Activated naive CD4-positive, alpha-beta T cell treated with anti-CD3 and anti-CD28 coated beads, Interleukin-2, amount 50 U/mL, for 24 hours (primary cell): ENCODE data around the gene CCT5.
"Not testable (repeated sequence)": the region's sequence is repeated elsewhere in the genome, so short reads cannot be mapped to it uniquely, and the experiment has no call there.

Experiments used
- H3K27ac Mint-ChIP-seq: one replicate; pipeline ENCODE4 v1.8.0; 2021; ENCODE audit warnings: mild to moderate bottlenecking, mixed read lengths
- H3K27me3 Mint-ChIP-seq: one replicate; pipeline ENCODE4 v1.8.0; 2021; ENCODE audit warnings: mixed read lengths
- H3K36me3 Mint-ChIP-seq: one replicate; pipeline ENCODE4 v1.8.0; 2021; ENCODE audit warnings: mixed read lengths
- H3K4me1 Mint-ChIP-seq: one replicate; pipeline ENCODE4 v1.8.0; 2021; ENCODE audit warnings: mixed read lengths
- H3K4me3 Mint-ChIP-seq: one replicate; pipeline ENCODE4 v1.8.0; 2021; ENCODE audit warnings: mild to moderate bottlenecking, mixed read lengths
- H3K9me3 Mint-ChIP-seq: one replicate; pipeline ENCODE4 v1.8.0; 2021; ENCODE audit warnings: mixed read lengths

Gene CCT5

GRCh38 chr5:10279925-10280720 lies 30.0 kb downstream of the CCT5 start:
- H3K27ac Mint-ChIP-seq, result no peak overlapping the region
- no peaks in the 10 kb centered on the region for H3K36me3 Mint-ChIP-seq
- peaks cover 14% of the 10 kb centered on the region for H3K4me1 Mint-ChIP-seq

GRCh38 chr5:10283927-10284635 lies 34.0 kb downstream of the CCT5 start:
- no peaks in the 10 kb centered on the region for H3K9me3 Mint-ChIP-seq
- no peak overlapping the region for H3K4me3 Mint-ChIP-seq
- peaks cover 3% of the 10 kb centered on the region for H3K27me3 Mint-ChIP-seq
- no peak overlapping the region for H3K27ac Mint-ChIP-seq
- H3K36me3 Mint-ChIP-seq, result no peaks in the 10 kb centered on the region
- H3K4me1 Mint-ChIP-seq, result peaks cover 12% of the 10 kb centered on the region

More at GRCh38 chr5:10279925-10280720, 30.0 kb downstream of the CCT5 start:
- Mint-ChIP-seq H3K9me3 (no peaks in the 10 kb centered on the region), H3K4me3 (no peak overlapping the region), H3K27me3 (no peaks in the 10 kb centered on the region)

DNA sequence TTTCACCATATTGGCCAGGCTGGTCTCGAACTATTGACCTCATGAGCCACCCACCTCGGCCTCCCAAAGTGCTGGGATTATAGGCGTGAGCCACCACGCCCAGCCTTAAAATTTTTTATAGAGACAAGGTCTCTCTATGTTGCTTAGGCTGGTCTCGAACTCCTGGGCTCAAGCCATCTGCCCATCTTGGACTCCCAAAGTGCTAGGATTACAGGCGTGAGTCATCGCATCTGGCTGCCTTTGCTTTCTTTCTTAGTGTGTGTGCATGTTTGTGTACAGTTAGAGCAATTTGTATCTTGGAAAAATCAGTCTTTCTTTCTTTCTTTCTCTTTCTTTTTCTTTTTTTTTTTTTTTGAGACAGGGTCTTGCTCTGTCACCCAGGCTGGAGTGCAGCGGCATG lies 35.3 kb downstream of the CCT5 start:
- not testable (repeated sequence) for H3K9me3 Mint-ChIP-seq, H3K36me3 Mint-ChIP-seq, H3K27ac Mint-ChIP-seq, H3K4me3 Mint-ChIP-seq, H3K27me3 Mint-ChIP-seq
- H3K4me1 Mint-ChIP-seq, result peaks cover 12% of the 10 kb centered on the region

- Mint-ChIP-seq H3K4me3 (no peak overlapping the region), H3K36me3 (no peaks in the 10 kb centered on the region), H3K27ac (no peak overlapping the region), H3K27me3 (peaks cover 3% of the 10 kb centered on the region), H3K4me1 (peaks cover 12% of the 10 kb centered on the region), H3K9me3 (no peaks in the 10 kb centered on the region)
Observed at GRCh38 chr5:10286162-10286861, 36.2 kb downstream of the CCT5 start.

- Mint-ChIP-seq H3K27ac (no peak overlapping the region), H3K4me3 (no peak overlapping the region), H3K27me3 (peaks cover 3% of the 10 kb centered on the region), H3K36me3 (no peaks in the 10 kb centered on the region), H3K4me1 (peaks cover 12% of the 10 kb centered on the region), H3K9me3 (no peaks in the 10 kb centered on the region)
Observed at GRCh38 chr5:10286862-10287227, 36.8 kb downstream of the CCT5 start.

GRCh38 chr5:10288592-10289219 lies 38.6 kb downstream of the CCT5 start:
- Mint-ChIP-seq H3K27me3 (peaks cover 3% of the 10 kb centered on the region), H3K27ac (no peak overlapping the region), H3K9me3 (no peaks in the 10 kb centered on the region), H3K4me1 (peaks cover 10% of the 10 kb centered on the region), H3K4me3 (no peak overlapping the region), H3K36me3 (no peaks in the 10 kb centered on the region)

DNA sequence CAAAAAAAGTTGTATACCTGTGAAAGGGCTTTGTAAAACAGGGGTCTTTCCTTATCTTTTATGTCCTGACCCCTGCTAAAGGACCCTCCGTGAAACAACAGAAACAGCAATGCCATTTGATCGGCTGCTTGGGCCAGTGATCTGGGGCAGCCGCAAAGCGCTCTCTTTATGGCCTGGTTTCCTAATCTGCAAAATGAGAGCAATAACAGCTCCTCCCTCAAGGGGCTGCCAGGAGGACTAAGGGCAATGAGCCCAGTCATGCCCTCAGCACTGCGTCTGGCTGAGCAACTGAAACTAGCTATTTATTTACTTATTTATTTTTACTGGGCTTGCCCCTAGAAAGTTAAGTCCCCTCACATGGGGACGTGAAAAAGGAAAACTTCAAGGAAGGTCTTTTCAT lies 39.3 kb downstream of the CCT5 start:
- peaks cover 4% of the 10 kb centered on the region for H3K4me1 Mint-ChIP-seq
- no peak overlapping the region for H3K4me3 Mint-ChIP-seq
- H3K27me3 Mint-ChIP-seq, result peaks cover 3% of the 10 kb centered on the region
- H3K36me3 Mint-ChIP-seq, result no peaks in the 10 kb centered on the region
- no peaks in the 10 kb centered on the region for H3K9me3 Mint-ChIP-seq
- no peak overlapping the region for H3K27ac Mint-ChIP-seq

DNA sequence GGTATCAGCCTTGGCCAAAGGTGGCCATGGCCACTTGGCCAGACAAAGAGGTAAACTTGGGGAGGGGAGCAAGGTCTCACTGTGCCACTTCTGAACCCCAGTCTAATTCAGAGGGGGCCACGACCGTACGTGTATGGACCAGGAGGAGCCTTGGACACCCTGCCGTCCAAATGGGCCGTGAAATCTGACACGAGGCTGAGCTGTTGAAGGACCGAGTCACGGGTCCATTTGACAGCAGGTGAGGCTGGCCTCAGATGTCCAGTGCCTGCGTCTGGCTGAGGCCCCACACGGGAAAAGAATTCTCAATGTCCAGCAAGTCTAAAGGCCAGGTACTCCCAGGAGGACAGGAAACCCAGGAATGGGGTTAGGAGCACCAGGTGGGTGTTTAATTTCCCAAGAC lies 39.9 kb downstream of the CCT5 start:
- Mint-ChIP-seq H3K4me3 (no peak overlapping the region), H3K36me3 (no peaks in the 10 kb centered on the region), H3K27me3 (peaks cover 3% of the 10 kb centered on the region), H3K4me1 (peaks cover 4% of the 10 kb centered on the region), H3K27ac (no peak overlapping the region), H3K9me3 (no peaks in the 10 kb centered on the region)

DNA sequence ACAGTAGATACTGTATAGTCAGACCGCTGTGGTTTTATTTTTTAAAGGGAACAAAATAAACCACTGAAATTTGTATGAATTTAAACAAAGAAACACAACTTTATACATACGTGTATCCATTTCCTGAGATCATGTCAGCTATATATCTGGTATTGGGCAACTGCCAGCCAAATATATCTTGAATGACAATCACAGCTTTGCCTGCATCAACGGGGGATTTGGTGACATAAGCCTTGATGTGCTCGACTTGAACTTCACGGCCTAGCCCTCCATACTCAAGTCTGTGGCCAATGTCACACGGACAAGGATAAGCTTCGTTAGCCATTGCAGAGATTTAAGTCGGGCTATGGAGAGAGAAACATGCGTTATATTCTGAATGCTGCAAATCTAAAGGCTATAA lies 40.4 kb downstream of the CCT5 start:
- Mint-ChIP-seq H3K27ac (no peak overlapping the region), H3K27me3 (peaks cover 3% of the 10 kb centered on the region), H3K4me1 (peaks cover 4% of the 10 kb centered on the region), H3K36me3 (no peaks in the 10 kb centered on the region), H3K9me3 (no peaks in the 10 kb centered on the region), H3K4me3 (no peak overlapping the region)

- Mint-ChIP-seq H3K9me3 (no peaks in the 10 kb centered on the region), H3K27ac (no peak overlapping the region), H3K4me1 (peaks cover 4% of the 10 kb centered on the region), H3K4me3 (no peak overlapping the region), H3K36me3 (no peaks in the 10 kb centered on the region), H3K27me3 (peaks cover 1% of the 10 kb centered on the region)
Observed at GRCh38 chr5:10291692-10292339, 41.7 kb downstream of the CCT5 start.

DNA sequence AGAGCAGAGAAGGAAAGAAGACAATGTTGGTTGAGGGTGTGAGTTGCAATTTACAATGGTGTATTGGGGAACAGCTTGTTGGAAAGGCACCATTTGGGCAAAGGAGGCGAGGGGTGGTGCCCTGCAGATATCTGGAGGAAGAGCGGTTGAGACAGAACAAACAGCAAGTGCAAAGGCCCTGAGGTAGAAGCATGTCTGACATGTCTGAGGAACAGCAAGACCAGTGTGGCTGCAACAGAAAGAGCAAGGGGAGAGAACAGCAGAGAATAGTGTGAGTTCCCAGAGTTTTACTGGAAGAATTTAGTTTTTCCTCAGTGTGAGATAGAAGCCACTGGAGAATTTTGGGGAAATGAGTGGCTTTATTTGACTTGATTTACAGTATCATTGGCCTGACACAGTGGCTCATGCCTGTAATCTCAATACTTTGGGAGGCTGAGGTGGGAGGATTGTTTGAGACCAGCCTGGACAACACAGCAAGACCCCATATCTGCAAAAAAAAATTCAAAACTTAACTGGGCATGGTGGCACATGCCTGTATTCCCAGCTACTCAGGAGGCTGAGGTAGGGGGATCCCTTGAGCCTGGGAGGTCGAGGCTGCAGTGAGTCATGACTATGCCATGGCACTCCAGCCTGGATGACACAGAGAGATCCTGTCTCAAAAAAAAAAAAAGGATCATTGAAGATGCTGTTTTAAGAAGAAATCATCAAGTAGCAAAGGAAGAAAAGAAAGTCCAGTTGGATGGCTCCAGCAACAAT lies 44.0 kb downstream of the CCT5 start:
- H3K4me3 Mint-ChIP-seq, result no peak overlapping the region
- H3K4me1 Mint-ChIP-seq, result no peaks in the 10 kb centered on the region
- H3K36me3 Mint-ChIP-seq, result no peaks in the 10 kb centered on the region
- no peak overlapping the region for H3K27ac Mint-ChIP-seq
- H3K9me3 Mint-ChIP-seq, result no peaks in the 10 kb centered on the region
- no peaks in the 10 kb centered on the region for H3K27me3 Mint-ChIP-seq

DNA sequence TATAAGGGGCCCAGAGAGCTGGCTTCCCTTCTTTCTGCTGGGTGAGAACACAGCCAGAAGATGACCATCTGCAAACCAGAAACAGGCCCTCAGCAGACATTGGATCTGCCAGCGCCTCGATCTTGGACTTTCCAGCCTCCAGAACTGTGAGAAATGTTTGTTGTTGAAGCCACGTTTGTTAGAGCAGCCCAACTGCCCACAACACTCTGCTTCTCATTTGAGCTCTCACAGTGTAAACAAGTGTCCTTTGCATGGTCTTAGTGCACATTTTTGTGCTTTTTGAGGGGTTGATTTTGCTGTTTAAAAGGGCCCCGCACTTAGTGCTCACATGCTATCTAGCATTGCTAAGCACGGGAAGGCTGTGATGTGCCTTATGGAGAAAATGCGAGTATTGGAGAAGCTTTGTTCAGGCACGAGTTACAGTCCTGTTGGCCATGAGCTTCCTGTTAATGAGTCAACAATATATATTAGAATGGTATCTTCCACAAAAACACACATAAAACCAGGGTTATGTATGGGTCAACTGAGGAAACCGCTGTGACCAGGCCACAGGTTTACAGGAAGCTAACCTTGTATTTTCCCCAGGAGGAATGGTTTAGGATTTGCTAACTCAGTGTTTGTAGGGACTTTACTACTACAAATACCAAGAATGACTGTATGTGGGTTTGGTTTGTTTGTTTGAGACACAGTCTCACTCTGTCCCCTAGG lies 45.7 kb downstream of the CCT5 start:
- Mint-ChIP-seq H3K36me3 (no peaks in the 10 kb centered on the region), H3K4me1 (no peaks in the 10 kb centered on the region), H3K9me3 (no peaks in the 10 kb centered on the region), H3K27ac (no peak overlapping the region), H3K27me3 (no peaks in the 10 kb centered on the region), H3K4me3 (no peak overlapping the region)

DNA sequence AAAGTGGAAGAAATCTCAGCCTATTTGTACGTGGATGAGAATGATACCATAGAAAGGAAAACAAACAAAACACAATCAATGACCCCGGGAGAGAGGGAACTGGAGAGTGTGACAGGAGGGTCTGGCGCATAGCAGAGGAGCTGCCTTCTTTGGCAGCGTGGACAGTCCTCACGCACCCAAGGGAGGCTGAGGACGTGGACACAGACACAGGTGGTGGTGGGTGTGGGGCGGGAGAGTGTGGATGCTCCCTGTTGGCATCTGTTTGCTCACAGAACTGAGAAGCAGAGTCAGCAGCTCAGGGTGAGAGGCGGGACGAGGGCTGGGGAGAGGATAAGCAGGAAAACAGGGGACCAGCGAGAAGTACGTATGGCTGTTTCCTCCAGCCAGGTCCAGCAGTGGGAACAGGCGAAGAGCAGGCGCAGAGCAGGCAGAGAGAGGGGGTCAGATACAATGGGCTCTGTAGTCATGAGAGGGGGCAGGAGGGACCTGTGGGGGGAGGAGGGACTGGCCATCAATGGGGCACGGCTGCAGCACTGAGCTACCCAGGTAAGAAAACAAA lies 47.6 kb downstream of the CCT5 start:
- H3K9me3 Mint-ChIP-seq, result no peaks in the 10 kb centered on the region
- H3K36me3 Mint-ChIP-seq, result no peaks in the 10 kb centered on the region
- no peak overlapping the region for H3K4me3 Mint-ChIP-seq
- no peak overlapping the region for H3K27ac Mint-ChIP-seq
- H3K4me1 Mint-ChIP-seq, result no peaks in the 10 kb centered on the region
- H3K27me3 Mint-ChIP-seq, result no peaks in the 10 kb centered on the region

DNA sequence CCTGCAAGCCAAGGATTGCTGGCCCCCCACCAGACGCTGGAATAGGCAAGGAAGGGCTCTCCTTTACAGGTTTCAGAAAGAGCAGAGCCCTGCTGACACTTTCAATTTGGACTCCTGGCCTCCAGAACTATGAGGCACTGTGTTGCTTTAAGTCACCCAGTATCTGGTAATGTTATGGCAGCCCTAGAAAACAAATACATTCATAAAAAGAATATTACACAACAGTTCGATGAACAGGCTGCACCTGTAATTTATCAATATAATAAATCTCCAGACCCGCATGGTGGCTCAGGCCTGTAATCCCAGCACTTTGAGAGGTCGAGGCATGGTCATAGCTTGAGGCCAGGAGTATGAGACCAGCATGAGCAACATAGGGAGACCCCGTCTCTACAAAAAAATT lies 50.2 kb downstream of the CCT5 start:
- Mint-ChIP-seq H3K4me1 (no peaks in the 10 kb centered on the region), H3K9me3 (no peaks in the 10 kb centered on the region), H3K36me3 (no peaks in the 10 kb centered on the region), H3K4me3 (no peak overlapping the region), H3K27me3 (no peaks in the 10 kb centered on the region), H3K27ac (no peak overlapping the region)
